ENCODE data around the gene SERPIND1. TPM values are rescaled to one million over a fixed set of nuclear protein-coding genes. Genes with fewer than 3 reads are reported as not detected.
"Not testable (repeated sequence)": the region's sequence is repeated elsewhere in the genome, so short reads cannot be mapped to it uniquely, and the experiment has no call there.

Gene SERPIND1
- total RNA-seq: 4.5 TPM

GRCh38 chr22:20773793-20774212, at the start of gene SERPIND1:
TSS of gene SERPIND1 (plus strand) at chr22:20774113. CDS start at chr22:20779313, 5,200 bp downstream.
- DNase-seq (ENCODE audit: low spot score in 2 of 2) (no peak), FAIRE-seq (no peak)

GRCh38 chr22:20724676-20725454, 49.0 kb upstream of the SERPIND1 start:
- no peak for FAIRE-seq
- no peak for DNase-seq (ENCODE audit: low spot score in 2 of 2)

GRCh38 chr22:20725987-20726558, 47.8 kb upstream of the SERPIND1 start:
- FAIRE-seq (no peak), DNase-seq (ENCODE audit: low spot score in 2 of 2) (no peak)

- DNase-seq (ENCODE audit: low spot score in 2 of 2) (no peak), FAIRE-seq (no peak)
Observed at GRCh38 chr22:20727118-20728015, 46.5 kb upstream of the SERPIND1 start.

- DNase-seq (ENCODE audit: low spot score in 2 of 2): no peak
- FAIRE-seq: no peak
Observed at GRCh38 chr22:20728523-20729190, 45.3 kb upstream of the SERPIND1 start.

GRCh38 chr22:20729194-20729593, 44.7 kb upstream of the SERPIND1 start:
- no peak for DNase-seq (ENCODE audit: low spot score in 2 of 2)
- no peak for FAIRE-seq

GRCh38 chr22:20732431-20732830, 41.5 kb upstream of the SERPIND1 start:
- not testable (repeated sequence) for FAIRE-seq

GRCh38 chr22:20735356-20736162, 38.4 kb upstream of the SERPIND1 start:
- FAIRE-seq: not testable (repeated sequence)

More at GRCh38 chr22:20732431-20732830, 41.5 kb upstream of the SERPIND1 start:
- DNase-seq (ENCODE audit: low spot score in 2 of 2): not testable (repeated sequence)

GRCh38 chr22:20736891-20737290, 37.0 kb upstream of the SERPIND1 start:
- DNase-seq (ENCODE audit: low spot score in 2 of 2); FAIRE-seq: not testable (repeated sequence)

More at GRCh38 chr22:20735356-20736162, 38.4 kb upstream of the SERPIND1 start:
- not testable (repeated sequence) for DNase-seq (ENCODE audit: low spot score in 2 of 2)

- FAIRE-seq: no peak
- DNase-seq (ENCODE audit: low spot score in 2 of 2): no peak
Observed at GRCh38 chr22:20738394-20739089, 35.4 kb upstream of the SERPIND1 start.

GRCh38 chr22:20740222-20740951, 33.5 kb upstream of the SERPIND1 start:
- FAIRE-seq (no peak), DNase-seq (ENCODE audit: low spot score in 2 of 2) (no peak)

- DNase-seq (ENCODE audit: low spot score in 2 of 2) (no peak), FAIRE-seq (no peak)
Observed at GRCh38 chr22:20741008-20741633, 32.8 kb upstream of the SERPIND1 start.

GRCh38 chr22:20741634-20742581, 32.0 kb upstream of the SERPIND1 start:
- FAIRE-seq (no peak), DNase-seq (ENCODE audit: low spot score in 2 of 2) (peak; percentile 26 to 49)

GRCh38 chr22:20742764-20743163, 31.1 kb upstream of the SERPIND1 start:
- DNase-seq (ENCODE audit: low spot score in 2 of 2): no peak

GRCh38 chr22:20744456-20744855, 29.5 kb upstream of the SERPIND1 start:
- FAIRE-seq (no peak), DNase-seq (ENCODE audit: low spot score in 2 of 2) (no peak)

More at GRCh38 chr22:20742764-20743163, 31.1 kb upstream of the SERPIND1 start:
- no peak for FAIRE-seq

GRCh38 chr22:20745119-20745518, 28.8 kb upstream of the SERPIND1 start:
- no peak for DNase-seq (ENCODE audit: low spot score in 2 of 2)
- FAIRE-seq: no peak
